ENCODE data around the gene NCK1.

GRCh38 chr3:136946978-136947377 is 85.0 kb downstream of the NCK1 start:
- no peak for TF ChIP-seq CTCF (conservative IDR thresholded peaks at IDR 0.05 in 1 of 2, IDR thresholded peaks at IDR 0.05 in 1 of 2; ENCODE audit: low read depth in 1 of 2, low read length in 2 of 2)
- TF ChIP-seq EZH2 (IDR thresholded peaks at IDR 0.05; ENCODE audit: low read length, missing control alignments) = no peak

All from fibroblast of lung (primary cell).